HepG2 (cell line): ENCODE results near the gene ACAA2. TPM values are rescaled to one million over a fixed set of nuclear protein-coding genes. Genes with fewer than 3 reads are reported as not detected.

ENCODE experiments used
- ATAC-seq: fragments of 200-7000 bp; cut with Tn5 transposase; 3 replicates; pipeline ENCODE4 v1.9.1; 2020; ENCODE audit warnings: mild to moderate bottlenecking, moderate library complexity
- BruUV-seq: library from RNA; stranded (reverse); fragments of 400-500 nt; replicated peaks from 2 replicates; lab custom pipeline; 2021; lab: Mats Ljungman, UMichigan
- CTCF ChIA-PET: fragments of 300-600 bp; formaldehyde crosslinking; extraction: SDS; loops from one replicate; lab custom pipeline; 2021; ENCODE audit warnings: low total read pairs, inconsistent platforms, low intra/inter-chr PET ratio; lab: Yijun Ruan, JAX
- POLR2A ChIA-PET: fragments of 350-600 bp; sonication (Branson Sonifier 250); formaldehyde crosslinking; loops from one replicate; lab custom pipeline; 2020; ENCODE audit warnings: antibody characterized with exemption, inconsistent platforms; lab: Yijun Ruan, JAX
- DNase-seq: peaks from one replicate; pipeline ENCODE4 v3.0.0-alpha.2; 2015; ENCODE audit warnings: low spot score
- FAIRE-seq: peaks from 3 replicates; lab custom pipeline; 2011; peaks lifted over from hg19 to GRCh38; lab: Jason Lieb, UNC
- H2AFZ ChIP-seq: one replicate; pipeline ENCODE4 v1.6.1; 2011; ENCODE audit warnings: low read length, inconsistent platforms
- H3K27ac ChIP-seq: fragments of 300-600 bp; 3 replicates; pipeline ENCODE4 v1.8.0; 2011; ENCODE audit warnings: mixed run types, mild to moderate bottlenecking, mixed read lengths, low read length, inconsistent platforms; ENCODE audit not compliant: insufficient read depth; ENCODE audit errors: extremely low read length
- H3K27me3 ChIP-seq, 2 experiments: fragments of 200-600 bp in 1 of 2; 2 replicates in 1 of 2; 3 replicates in 1 of 2; pipeline versions ENCODE4 v1.6.0 to v1.8.0; 2011; ENCODE audit warnings: low read length in 2 of 2, mild to moderate bottlenecking in 2 of 2, moderate library complexity in 2 of 2, inconsistent platforms in 1 of 2; ENCODE audit not compliant: insufficient read depth in 2 of 2, control insufficient read depth in 1 of 2
- H3K36me3 ChIP-seq, 2 experiments: fragments of 200-600 bp in 1 of 2; replicated peaks in 1 of 2; 2 replicates in 1 of 2; 3 replicates in 1 of 2; pipeline versions ENCODE4 v1.5.1 to v1.8.0; 2011; ENCODE audit warnings: low read length in 2 of 2, inconsistent platforms in 1 of 2; ENCODE audit not compliant: insufficient read depth in 2 of 2, control insufficient read depth in 1 of 2
- H3K4me1 ChIP-seq: 2 replicates; pipeline ENCODE4 v1.5.1; 2012; ENCODE audit warnings: low read length, inconsistent platforms; ENCODE audit not compliant: insufficient read depth
- H3K4me2 ChIP-seq: 2 replicates; pipeline ENCODE4 v1.6.0; 2011; ENCODE audit warnings: low read depth, low read length, inconsistent platforms
- H3K4me3 ChIP-seq, 3 experiments: fragments of 200-600 bp in 1 of 3; sonication (generic), shearing (Covaris generic) in 1 of 3; replicated peaks in 1 of 3; 2 replicates each; pipeline ENCODE4 v1.5.1; 2011 to 2016; ENCODE audit warnings: low read length in 3 of 3, inconsistent platforms in 2 of 3, low read depth in 2 of 3, mild to moderate bottlenecking in 2 of 3, control low read depth in 1 of 3, mixed read lengths in 1 of 3; ENCODE audit not compliant: insufficient read depth in 1 of 3
- H3K79me2 ChIP-seq: one replicate; pipeline ENCODE4 v1.6.1; 2011; ENCODE audit warnings: low read length, inconsistent platforms; ENCODE audit not compliant: insufficient read depth
- H3K9ac ChIP-seq: 2 replicates; pipeline ENCODE4 v1.6.0; 2011; ENCODE audit warnings: mild to moderate bottlenecking, low read depth, low read length, inconsistent platforms; ENCODE audit not compliant: insufficient read depth
- H3K9me3 ChIP-seq: 2 replicates; pipeline ENCODE4 v1.5.1; 2012; ENCODE audit warnings: mild to moderate bottlenecking, low read length
- H4K20me1 ChIP-seq: 2 replicates; pipeline ENCODE4 v1.6.0; 2011; ENCODE audit warnings: inconsistent platforms, mild to moderate bottlenecking, low read length, moderate library complexity; ENCODE audit not compliant: insufficient read depth
- CTCF ChIP-seq: sonication (generic); formaldehyde crosslinking; IDR thresholded peaks from 2 replicates; pipeline ENCODE4 v1.5.0; 2020; ENCODE audit warnings: mild to moderate bottlenecking, missing genetic modification reagents, moderate library complexity
- DMTF1 ChIP-seq: sonication (generic); formaldehyde crosslinking; IDR thresholded peaks from 2 replicates; pipeline ENCODE4 v1.4.0; 2020; ENCODE audit warnings: mild to moderate bottlenecking, missing genetic modification reagents
- EP300 ChIP-seq, 3 experiments: sonication (generic) in 1 of 3; formaldehyde crosslinking in 1 of 3; IDR thresholded peaks; 2 replicates each; pipeline versions ENCODE4 v1.5.1 to v1.6.1; 2011 to 2020; ENCODE audit warnings: low read depth in 2 of 3, low read length in 2 of 3, borderline replicate concordance in 1 of 3, improper control_type of control experiment in 1 of 3, mild to moderate bottlenecking in 1 of 3, missing genetic modification reagents in 1 of 3, moderate library complexity in 1 of 3
- ETS1 ChIP-seq: sonication (generic); formaldehyde crosslinking; IDR thresholded peaks from 2 replicates; pipeline ENCODE4 v1.4.0; 2020; ENCODE audit warnings: missing genetic modification reagents
- FOXA3 ChIP-seq: IDR thresholded peaks from 2 replicates; pipeline ENCODE4 v1.6.1; 2016; ENCODE audit warnings: missing genetic modification reagents, missing compliant biosample characterization
- NFKB2 ChIP-seq: sonication (generic); formaldehyde crosslinking; IDR thresholded peaks from 2 replicates; pipeline ENCODE4 v1.4.0; 2020; ENCODE audit warnings: missing genetic modification reagents, borderline replicate concordance
- PCBP1 ChIP-seq: fragments of 200-400 bp; formaldehyde crosslinking; IDR thresholded peaks from 2 replicates; pipeline ENCODE4 v1.6.1; 2017; ENCODE audit warnings: mild to moderate bottlenecking, low read depth, low read length, borderline replicate concordance
- RAD21 ChIP-seq: fragments of 450-650 bp; formaldehyde crosslinking; IDR thresholded peaks from 2 replicates; pipeline ENCODE4 v1.5.0; 2020; ENCODE audit warnings: mild to moderate bottlenecking
- SMC3 ChIP-seq: IDR thresholded peaks from 2 replicates; pipeline ENCODE4 v1.6.1; 2011; ENCODE audit warnings: low read length, improper control_type of control experiment
- STAG1 ChIP-seq: sonication (generic); formaldehyde crosslinking; IDR thresholded peaks from 2 replicates; pipeline ENCODE4 v1.4.0; 2020; ENCODE audit warnings: missing genetic modification reagents
- SYNCRIP ChIP-seq: fragments of 200-400 bp; formaldehyde crosslinking; IDR thresholded peaks from 2 replicates; pipeline ENCODE4 v1.6.1; 2018; ENCODE audit warnings: mild to moderate bottlenecking, low read depth, low read length; ENCODE audit not compliant: insufficient read depth
- TSC22D2 ChIP-seq: sonication (generic); formaldehyde crosslinking; IDR thresholded peaks from 2 replicates; pipeline ENCODE4 v1.5.1; 2020; ENCODE audit warnings: missing genetic modification reagents, mild to moderate bottlenecking, borderline replicate concordance
- ZNF547 ChIP-seq: sonication (generic); formaldehyde crosslinking; IDR thresholded peaks from 2 replicates; pipeline ENCODE4 v1.5.1; 2020; ENCODE audit warnings: mild to moderate bottlenecking, missing genetic modification reagents
- ZNF704 ChIP-seq: sonication (generic); formaldehyde crosslinking; IDR thresholded peaks from 2 replicates; pipeline ENCODE4 v1.8.1; 2023; ENCODE audit warnings: mild to moderate bottlenecking, inconsistent platforms, moderate library complexity, missing genetic modification reagents, borderline replicate concordance
- ZNF784 ChIP-seq: sonication (generic); formaldehyde crosslinking; IDR thresholded peaks from 2 replicates; pipeline ENCODE4 v1.5.1; 2020; ENCODE audit warnings: missing genetic modification reagents, mild to moderate bottlenecking, borderline replicate concordance
- ZSCAN29 ChIP-seq: sonication (generic); formaldehyde crosslinking; conservative IDR thresholded peaks from 2 replicates; pipeline ENCODE4 v1.4.0; 2020; ENCODE audit warnings: mild to moderate bottlenecking, missing genetic modification reagents
- ZSCAN31 ChIP-seq: sonication (generic); formaldehyde crosslinking; IDR thresholded peaks from 2 replicates; pipeline ENCODE4 v1.5.0; 2020; ENCODE audit warnings: low read depth, mild to moderate bottlenecking, missing genetic modification reagents
- WGBS: methylation state at CpG from one replicate; pipeline ENCODE4 v1.1.6; 2017; ENCODE audit warnings: low lambda C conversion rate; 5-methylcytosine and 5-hydroxymethylcytosine counted together
- in situ Hi-C: cut with HindIII; loops from 2 replicates; pipeline ENCODE4 v1.10.0; 2017; ENCODE audit warnings: low pct_unique_long_range_greater_than_20kb; ENCODE audit not compliant: extremely low pct_ligation_motif_present
- intact Hi-C: fragments of 100-400 bp; cut with micrococcal nuclease; formaldehyde crosslinking; loops from one replicate; pipeline ENCODE4 v1.10.0; 2022; ENCODE audit not compliant: unreplicated experiment
- polyA plus RNA-seq, 8 experiments: library from polyadenylated mRNA; depleted of rRNA in 3 of 8; stranded (reverse) in 7 of 8; unstranded in 1 of 8; fragments of >200 nt; fragmentation: Illumina TruSeq in 4 of 8; extraction: Trizol in 4 of 8; gene quantifications; 2 replicates each; pipeline versions ENCODE4 v1.2.1 to v1.2.3, GENCODE V29; 2011 to 2016; ENCODE audit warnings: low read depth in 4 of 8, missing spikeins in 1 of 8, mixed read lengths in 1 of 8; ENCODE audit not compliant: insufficient read depth in 1 of 8
- total RNA-seq, 5 experiments: library from RNA; depleted of rRNA; stranded (reverse); fragments of >200 nt; fragmentation: Illumina TruSeq; extraction: Trizol; gene quantifications; 2 replicates each; pipeline ENCODE4 v1.2.3, GENCODE V29; 2016; ENCODE audit warnings: low read depth in 1 of 5

Gene ACAA2
- total and polyA plus RNA-seq, 2 of the 13 experiments (the other 11 are each of a cell fraction or from before 2014, with no cell fraction given), result 51.6 to 182 TPM

GRCh38 chr18:49768051-49768391, 45.3 kb downstream of the ACAA2 start:
- Histone ChIP-seq H4K20me1 (no peaks in the 10 kb centered on the region), H3K4me2 (no peak overlapping the region), H3K27me3 (no peaks in the 10 kb centered on the region), H3K36me3 (no peaks in the 10 kb centered on the region), H3K9ac (no peak overlapping the region), H3K79me2 (no peaks in the 10 kb centered on the region), H3K4me1 (no peaks in the 10 kb centered on the region), H3K4me3 (no peak overlapping the region), H3K27ac (no peak overlapping the region), H2AFZ (no peak overlapping the region), H3K9me3 (no peaks in the 10 kb centered on the region)
- intact Hi-C loops (loop anchor here (1.0 kb wide), 2 partner anchors 209 to 258 kb away; no protein-coding TSS in a partner anchor), in situ Hi-C loops (no loop called here)
- peak; percentile 49 for FAIRE-seq
- ATAC-seq, result peak; percentile 75
- WGBS, result 4% methylated on average over 5 of the region's 5 CpGs
- POLR2A ChIA-PET, result no interaction called here
- DNase-seq, result peak; percentile 18
- CTCF ChIA-PET, result interaction anchor here (1.5 to 1.6 kb wide), 2 partner anchors 209 to 258 kb away, joined by 6 to 7 read pairs; no protein-coding TSS in a partner anchor
- BruUV-seq, result no TSS peak
- TF ChIP-seq ZSCAN29 (CRISPR knock-in tag), result no peak
- TF ChIP-seq ZNF704 (CRISPR knock-in tag), result no peak
- TF ChIP-seq SMC3, result peak; percentile 79
- no peak for TF ChIP-seq DMTF1
- no peak for TF ChIP-seq NFKB2 (CRISPR knock-in tag)
- peak; percentile 73 for TF ChIP-seq CTCF (CRISPR knock-in tag)
- no peak for TF ChIP-seq SYNCRIP
- no peak for TF ChIP-seq ZSCAN31 (CRISPR knock-in tag)
- no peak for TF ChIP-seq ZNF547 (CRISPR knock-in tag)
- TF ChIP-seq TSC22D2 (CRISPR knock-in tag), result no peak
- no peak for TF ChIP-seq ZNF784 (CRISPR knock-in tag)
- peak; percentile 52; the same call in 1 of the 2 replicates for TF ChIP-seq RAD21 (CRISPR knock-in tag)
- TF ChIP-seq EP300 (IDR thresholded peaks at IDR 0.05; ENCODE audit: low read depth in 2 of 2, low read length in 2 of 2), result no peak
- TF ChIP-seq EP300 (CRISPR knock-in tag; IDR thresholded peaks at IDR 0.05; ENCODE audit: borderline replicate concordance), result no peak
- TF ChIP-seq FOXA3 (CRISPR knock-in tag), result no peak
- TF ChIP-seq PCBP1, result no peak
- TF ChIP-seq STAG1 (CRISPR knock-in tag), result peak; percentile 84
- no peak for TF ChIP-seq ETS1 (CRISPR knock-in tag)
